Measurements from ENCODE around the gene CFTR. TPM values are rescaled to one million over a fixed set of nuclear protein-coding genes. Genes with fewer than 3 reads are reported as not detected.

Gene CFTR
- total RNA-seq, 1 experiment from 2014 or later, result 1.2 TPM

- H3K27ac Mint-ChIP-seq, result no peak overlapping the region
- Histone ChIP-seq H2BK5ac (ENCODE audit: insufficient read length, low read length) (no peak overlapping the region), H3K4ac (ENCODE audit: low read depth, low read length) (no peak overlapping the region), H3K4me1 (ENCODE audit: insufficient read depth, low read length) (peaks cover 5% of the 10 kb centered on the region), H4K5ac (ENCODE audit: insufficient read length, low read depth, low read length) (no peak overlapping the region), H3K79me1 (ENCODE audit: insufficient read depth, low read depth, low read length, poor library complexity, severe bottlenecking) (no peaks in the 10 kb centered on the region), H3K23me2 (ENCODE audit: insufficient read length, low read depth, low read length, poor library complexity, severe bottlenecking) (no peaks in the 10 kb centered on the region), H3K9me3 (ENCODE audit: control insufficient read depth, low read depth, low read length) (no peaks in the 10 kb centered on the region), H4K20me1 (ENCODE audit: control insufficient read depth, insufficient read depth, insufficient read length) (no peaks in the 10 kb centered on the region), H2AFZ (ENCODE audit: low read length) (no peak overlapping the region), H3K4me2 (ENCODE audit: insufficient read depth, insufficient read length, low read length) (no peak overlapping the region), H3K56ac (ENCODE audit: insufficient read length, low read depth, low read length) (no peak overlapping the region), H3K9ac (ENCODE audit: extremely low read depth, insufficient read length, low read length) (no peak overlapping the region), H3T11ph (ENCODE audit: low read length) (no peak overlapping the region), H3K79me2 (ENCODE audit: insufficient read depth, low read length) (no peaks in the 10 kb centered on the region), H4K91ac (ENCODE audit: insufficient read length, low read depth, low read length) (no peak overlapping the region), H3K27ac (ENCODE audit: insufficient read length, low read depth, low read length) (no peak overlapping the region), H4K8ac (replicated peaks; ENCODE audit: insufficient read length, low read depth, low read length) (no peak overlapping the region), H3K18ac (ENCODE audit: insufficient read length, low read depth, low read length) (no peak overlapping the region), H2BK120ac (ENCODE audit: low read depth, low read length, poor library complexity, severe bottlenecking) (no peak overlapping the region), H2BK12ac (ENCODE audit: insufficient read length, low read depth, low read length) (no peak overlapping the region), H2BK15ac (ENCODE audit: low read depth, low read length) (no peak overlapping the region), H3K23ac (ENCODE audit: insufficient read length, low read depth, low read length) (no peak overlapping the region), H3K14ac (ENCODE audit: insufficient read depth, low read length) (no peak overlapping the region), H2BK20ac (ENCODE audit: low read depth, low read length, poor library complexity, severe bottlenecking) (no peak overlapping the region), H2AK5ac (ENCODE audit: insufficient read length, low read length) (no peak overlapping the region), H3K27me3 (ENCODE audit: insufficient read depth, low read length) (no peaks in the 10 kb centered on the region)
- WGBS (ENCODE audit: extremely low coverage, insufficient read length, low lambda C conversion rate), result no CpG with 5 or more reads among the region's 2 CpGs
- H3K4me3 Mint-ChIP-seq, result no peak overlapping the region
- H3K9me3 Mint-ChIP-seq, result no peaks in the 10 kb centered on the region; a peak in 1 of 5 replicates
- H3K4me1 Mint-ChIP-seq, result peaks cover 25 to 31% of the 10 kb centered on the region in 2 experiments
- TF ChIP-seq CTCF (conservative IDR thresholded peaks at IDR 0.05), result no peak
- H3K27me3 Mint-ChIP-seq (ENCODE audit: low read depth), result peaks cover 13% of the 10 kb centered on the region
- no peak for DNase-seq
- peaks cover 0 to 14% (median 6%) of the 10 kb centered on the region in 3 experiments; a peak in 4 of 7 replicates for H3K36me3 Mint-ChIP-seq (ENCODE audit: insufficient read depth in 1 of 3, low read depth in 3 of 3)
Measured at GRCh38 chr7:117656806-117657205, 177.0 kb downstream of the CFTR start.
